Measurements from ENCODE around the gene MT2A.

GRCh38 chr16:56569971-56570370 is 38.4 kb upstream of the MT2A start:
- TF ChIP-seq POLR2A (IDR thresholded peaks at IDR 0.05) = no peak
- TF ChIP-seq CTCF (IDR thresholded peaks at IDR 0.05) = no peak
